Liver (tissue), 9 donors: Measurements from ENCODE around the gene FAM89B. TPM values are rescaled to one million over a fixed set of nuclear protein-coding genes. Genes with fewer than 3 reads are reported as not detected.

Experiments
- DNase-seq: peaks from one replicate; pipeline ENCODE4 v3.0.0-alpha.2; 2017; ENCODE audit warnings: low spot score
- H3K27ac ChIP-seq, 2 donors: one replicate each; pipeline ENCODE4 v1.7.0; 2013; ENCODE audit warnings: inconsistent platforms in 2 of 2, low read length in 2 of 2, control low read depth in 1 of 2, low read depth in 1 of 2, mild to moderate bottlenecking in 1 of 2
- H3K27me3 ChIP-seq, 4 donors: one replicate each; pipeline versions ENCODE4 v1.6.1 to v1.7.0; 2013; ENCODE audit warnings: low read length in 3 of 4, inconsistent platforms in 1 of 4, mild to moderate bottlenecking in 1 of 4, moderate library complexity in 1 of 4; ENCODE audit not compliant: control insufficient read depth in 4 of 4, insufficient read depth in 4 of 4
- H3K36me3 ChIP-seq, 4 donors: one replicate each; pipeline versions ENCODE4 v1.6.1 to v1.7.0; 2013; ENCODE audit warnings: low read length in 3 of 4, mild to moderate bottlenecking in 3 of 4, low read depth in 1 of 4, moderate library complexity in 1 of 4; ENCODE audit not compliant: control insufficient read depth in 4 of 4, insufficient read depth in 3 of 4
- H3K4me1 ChIP-seq, 4 donors: one replicate each; pipeline versions ENCODE4 v1.6.1 to v1.7.0; 2013; ENCODE audit warnings: low read length in 3 of 4, mild to moderate bottlenecking in 3 of 4, moderate library complexity in 1 of 4; ENCODE audit not compliant: control insufficient read depth in 4 of 4, insufficient read depth in 4 of 4
- H3K4me3 ChIP-seq, 3 donors: one replicate each; pipeline versions ENCODE4 v1.6.1 to v1.7.0; 2013; ENCODE audit warnings: low read length in 3 of 3, control low read depth in 1 of 3, low read depth in 1 of 3, mild to moderate bottlenecking in 1 of 3
- H3K9ac ChIP-seq, 2 donors: one replicate each; pipeline ENCODE4 v1.7.0; 2013; ENCODE audit warnings: low read length in 2 of 2, mild to moderate bottlenecking in 2 of 2, moderate library complexity in 2 of 2, control low read depth in 1 of 2, low read depth in 1 of 2
- H3K9me3 ChIP-seq, 4 donors: one replicate each; pipeline versions ENCODE4 v1.6.1 to v1.7.0; 2013; ENCODE audit warnings: low read length in 3 of 4; ENCODE audit not compliant: control insufficient read depth in 4 of 4
- EGR1 ChIP-seq, 2 donors: IDR thresholded peaks; 2 replicates each; pipeline ENCODE4 v1.6.1; 2016 to 2018; ENCODE audit warnings: antibody characterized with exemption in 2 of 2, low read depth in 2 of 2
- FOXA1 ChIP-seq: IDR thresholded peaks from 2 replicates; pipeline ENCODE4 v1.6.1; 2016; ENCODE audit warnings: antibody characterized with exemption
- FOXA2 ChIP-seq: IDR thresholded peaks from 2 replicates; pipeline ENCODE4 v1.6.1; 2016; ENCODE audit warnings: antibody characterized with exemption
- GABPA ChIP-seq, 2 donors: IDR thresholded peaks in 1 of 2; conservative IDR thresholded peaks in 1 of 2; 2 replicates each; pipeline ENCODE4 v1.6.1; 2016; ENCODE audit warnings: antibody characterized with exemption in 2 of 2, mild to moderate bottlenecking in 1 of 2, moderate library complexity in 1 of 2
- HNF4A ChIP-seq, 2 donors: conservative IDR thresholded peaks; 2 replicates each; pipeline ENCODE4 v1.6.1; 2016; ENCODE audit warnings: antibody characterized with exemption in 2 of 2, mild to moderate bottlenecking in 2 of 2
- JUND ChIP-seq, 2 donors: IDR thresholded peaks; 2 replicates each; pipeline ENCODE4 v1.6.1; 2016; ENCODE audit warnings: antibody characterized with exemption in 2 of 2
- MAX ChIP-seq: IDR thresholded peaks from 2 replicates; pipeline ENCODE4 v1.6.1; 2016; ENCODE audit warnings: antibody characterized with exemption
- NR2F2 ChIP-seq: IDR thresholded peaks from 2 replicates; pipeline ENCODE4 v1.6.1; 2016; ENCODE audit warnings: antibody characterized with exemption
- RAD21 ChIP-seq, 2 donors: IDR thresholded peaks; 2 replicates each; pipeline ENCODE4 v1.6.1; 2016; ENCODE audit warnings: antibody characterized with exemption in 2 of 2, mild to moderate bottlenecking in 2 of 2
- REST ChIP-seq: IDR thresholded peaks from 2 replicates; pipeline ENCODE4 v1.6.1; 2016; ENCODE audit warnings: antibody characterized with exemption, mild to moderate bottlenecking
- RXRA ChIP-seq, 2 donors: IDR thresholded peaks; 2 replicates each; pipeline ENCODE4 v1.6.1; 2017 to 2018; ENCODE audit warnings: antibody characterized with exemption in 2 of 2, mild to moderate bottlenecking in 1 of 2
- TAF1 ChIP-seq: conservative IDR thresholded peaks from 2 replicates; pipeline ENCODE4 v1.6.1; 2016; ENCODE audit warnings: antibody characterized with exemption, mild to moderate bottlenecking
- YY1 ChIP-seq: IDR thresholded peaks from 2 replicates; pipeline ENCODE4 v1.6.1; 2016; ENCODE audit warnings: antibody characterized with exemption, mild to moderate bottlenecking
- ZBTB33 ChIP-seq: IDR thresholded peaks from 2 replicates; pipeline ENCODE4 v1.6.1; 2016; ENCODE audit warnings: antibody characterized with exemption
- WGBS: extraction: QIAGEN DNeasy Blood & Tissue Kit; methylation state at CpG from one replicate; pipeline ENCODE4 v1.1.7; 2013; 5-methylcytosine and 5-hydroxymethylcytosine counted together
- polyA plus RNA-seq, 2 donors: library from polyadenylated mRNA; stranded (reverse) in 1 of 2; unstranded in 1 of 2; fragments of 200-250 nt in 1 of 2; fragments of >200 nt in 1 of 2; fragmentation: Nextera tagmentation in 1 of 2; extraction: Ambion mirVana in 1 of 2; gene quantifications; one replicate each; pipeline versions ENCODE4 v1.2.1 to v1.2.3, GENCODE V29; 2013 to 2015
- total RNA-seq, 2 donors: library from RNA; depleted of rRNA; stranded (reverse); fragments of >200 nt; gene quantifications; one replicate each; pipeline ENCODE4 v1.2.3, GENCODE V29; 2014
- TF ChIP-seq, protein P1 (sequence below): fragments of 150-350 bp; IDR thresholded peaks from 2 replicates; pipeline ENCODE4 v1.5.1; 2017; ENCODE audit warnings: improper control_type of control experiment, low read depth, low read length; ENCODE audit not compliant: missing input control
- donor health status: healthy.
- donor health status: healthy.
- donor health status: healthy.
- donor health status: healthy.
- donor health status: healthy.

FAM89B gene
- total and polyA plus RNA-seq, 4 donors, result 4.7 to 16.7 (median 9.5) TPM

DNA sequence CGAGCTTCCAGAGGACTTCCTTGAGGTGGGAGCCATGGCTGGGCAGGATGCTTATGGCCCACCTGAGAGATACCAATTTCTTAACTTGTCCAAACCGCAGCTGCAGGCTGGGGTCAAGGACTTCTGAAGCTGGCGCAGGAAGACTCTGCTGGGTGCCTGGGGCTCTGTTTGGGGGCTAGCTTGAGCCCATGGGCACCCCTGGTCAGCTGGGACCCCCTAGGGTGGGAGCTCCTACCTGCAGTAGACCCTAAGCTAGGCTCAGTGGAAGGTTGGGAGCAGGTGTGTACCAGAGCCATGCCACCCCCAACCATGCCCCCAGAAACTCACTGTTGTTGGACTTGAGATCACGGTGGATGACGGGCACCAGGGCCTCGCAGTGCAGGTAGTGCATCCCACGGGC, 40.4 kb downstream of the FAM89B start:
- DNase-seq, result no peak
- Histone ChIP-seq H3K9ac (peak overlapping the region in 1 of 2 donors; percentile 69), H3K27me3 (no peaks in the 10 kb centered on the region), H3K4me3 (peak overlapping the region; percentile 80 to 90 (median 83)), H3K4me1 (peaks cover 15 to 62% (median 47%) of the 10 kb centered on the region in 4 donors), H3K36me3 (peaks cover 0 to 16% (median 2%) of the 10 kb centered on the region in 4 donors), H3K9me3 (no peaks in the 10 kb centered on the region), H3K27ac (peak overlapping the region; percentile 60 to 96)
- 50% methylated on average over 7 of the region's 7 CpGs for WGBS
- TF ChIP-seq YY1 (no peak), TAF1 (no peak), RAD21 (IDR thresholded peaks at IDR 0.05) (no peak), FOXA2 (no peak), RXRA (IDR thresholded peaks at IDR 0.05) (no peak), FOXA1 (no peak), REST (no peak), GABPA (IDR thresholded peaks at IDR 0.05 in 1 of 2, conservative IDR thresholded peaks at IDR 0.05 in 1 of 2) (no peak), HNF4A (conservative IDR thresholded peaks at IDR 0.05) (no peak), EGR1 (IDR thresholded peaks at IDR 0.05; ENCODE audit: low read depth in 2 of 2) (no peak), MAX (no peak), JUND (IDR thresholded peaks at IDR 0.05) (no peak), NR2F2 (no peak), ZBTB33 (no peak)
- TF ChIP-seq, protein P1, sequence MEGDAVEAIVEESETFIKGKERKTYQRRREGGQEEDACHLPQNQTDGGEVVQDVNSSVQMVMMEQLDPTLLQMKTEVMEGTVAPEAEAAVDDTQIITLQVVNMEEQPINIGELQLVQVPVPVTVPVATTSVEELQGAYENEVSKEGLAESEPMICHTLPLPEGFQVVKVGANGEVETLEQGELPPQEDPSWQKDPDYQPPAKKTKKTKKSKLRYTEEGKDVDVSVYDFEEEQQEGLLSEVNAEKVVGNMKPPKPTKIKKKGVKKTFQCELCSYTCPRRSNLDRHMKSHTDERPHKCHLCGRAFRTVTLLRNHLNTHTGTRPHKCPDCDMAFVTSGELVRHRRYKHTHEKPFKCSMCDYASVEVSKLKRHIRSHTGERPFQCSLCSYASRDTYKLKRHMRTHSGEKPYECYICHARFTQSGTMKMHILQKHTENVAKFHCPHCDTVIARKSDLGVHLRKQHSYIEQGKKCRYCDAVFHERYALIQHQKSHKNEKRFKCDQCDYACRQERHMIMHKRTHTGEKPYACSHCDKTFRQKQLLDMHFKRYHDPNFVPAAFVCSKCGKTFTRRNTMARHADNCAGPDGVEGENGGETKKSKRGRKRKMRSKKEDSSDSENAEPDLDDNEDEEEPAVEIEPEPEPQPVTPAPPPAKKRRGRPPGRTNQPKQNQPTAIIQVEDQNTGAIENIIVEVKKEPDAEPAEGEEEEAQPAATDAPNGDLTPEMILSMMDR, result no peak
